ENCODE data around the gene RGS10. TPM values are rescaled to one million over a fixed set of nuclear protein-coding genes. Genes with fewer than 3 reads are reported as not detected.

RGS10 gene
- total and polyA plus RNA-seq, 12 donors, result 9.5 to 28.1 (median 15.7) TPM

GRCh38 chr10:119538632-119539358 lies 3.7 kb downstream of the RGS10 start:
- H3K4me1 ChIP-seq (replicated peaks in 1 of 2), result peaks cover 8 to 10% of the 10 kb centered on the region in 2 donors
- H3K36me3 ChIP-seq (replicated peaks in 1 of 2), result no peaks in the 10 kb centered on the region
- no peaks in the 10 kb centered on the region for H3K27me3 ChIP-seq
- 58 to 84% (median 76%) methylated on average over 7 to 9 of the region's 9 CpGs for WGBS, 4 donors
- no peak overlapping the region for H3K27ac ChIP-seq
- H3K9me3 ChIP-seq (replicated peaks in 1 of 3), result no peaks in the 10 kb centered on the region
- TF ChIP-seq POLR2A (IDR thresholded peaks at IDR 0.05) (no peak), CTCF (IDR thresholded peaks at IDR 0.05) (no peak)
- no peak overlapping the region for H3K4me3 ChIP-seq
- intact Hi-C loops (cut with DNase I), result no loop called here
- DNase-seq, result no peak

GRCh38 chr10:119537953-119538630 lies 4.4 kb downstream of the RGS10 start:
- H3K4me1 ChIP-seq (replicated peaks in 1 of 2), result peaks cover 1 to 3% of the 10 kb centered on the region in 2 donors
- H3K36me3 ChIP-seq (replicated peaks in 1 of 2), result no peaks in the 10 kb centered on the region
- H3K27me3 ChIP-seq, result no peaks in the 10 kb centered on the region
- no peak for DNase-seq
- 64 to 80% (median 79%) methylated on average over 5 of the region's 5 CpGs for WGBS, 4 donors
- intact Hi-C loops (cut with DNase I), result no loop called here
- no peak overlapping the region for H3K4me3 ChIP-seq
- no peaks in the 10 kb centered on the region for H3K9me3 ChIP-seq (replicated peaks in 1 of 3)
- TF ChIP-seq POLR2A (IDR thresholded peaks at IDR 0.05) (no peak), CTCF (IDR thresholded peaks at IDR 0.05) (no peak)
- H3K27ac ChIP-seq, result peak overlapping the region in 1 of 5 donors; percentile 0

- Histone ChIP-seq H3K27ac (peak overlapping the region in 2 of 5 donors; percentile 54 to 58), H3K4me1 (replicated peaks in 1 of 2) (no peaks in the 10 kb centered on the region), H3K36me3 (replicated peaks in 1 of 2) (no peaks in the 10 kb centered on the region), H3K27me3 (no peaks in the 10 kb centered on the region), H3K4me3 (no peak overlapping the region), H3K9me3 (replicated peaks in 1 of 3) (no peaks in the 10 kb centered on the region)
- TF ChIP-seq POLR2A (IDR thresholded peaks at IDR 0.05) (no peak), CTCF (IDR thresholded peaks at IDR 0.05) (no peak)
- DNase-seq, result no peak
- 65 to 71% (median 68%) methylated on average over 9 of the region's 9 CpGs for WGBS, 4 donors
- intact Hi-C loops (cut with DNase I), result no loop called here
Measured at GRCh38 chr10:119536508-119537025, 6.0 kb downstream of the RGS10 start.

GRCh38 chr10:119535837-119536507 lies 6.5 kb downstream of the RGS10 start:
- H3K27ac ChIP-seq, result peak overlapping the region in 2 of 5 donors; percentile 54 to 58
- no peaks in the 10 kb centered on the region for H3K4me1 ChIP-seq (replicated peaks in 1 of 2)
- intact Hi-C loops (cut with DNase I), result no loop called here
- H3K9me3 ChIP-seq (replicated peaks in 1 of 3), result no peaks in the 10 kb centered on the region
- H3K27me3 ChIP-seq, result no peaks in the 10 kb centered on the region
- no peak for DNase-seq
- TF ChIP-seq CTCF (IDR thresholded peaks at IDR 0.05) (no peak), POLR2A (IDR thresholded peaks at IDR 0.05) (no peak)
- 54 to 79% (median 75%) methylated on average over 5 to 11 of the region's 11 CpGs for WGBS, 4 donors
- H3K4me3 ChIP-seq, result no peak overlapping the region
- no peaks in the 10 kb centered on the region for H3K36me3 ChIP-seq (replicated peaks in 1 of 2)
